ENCODE measurements around the gene TCFL5.

- no peak for TF ChIP-seq EZH2 (IDR thresholded peaks at IDR 0.05; ENCODE audit: borderline replicate concordance, low read depth, low read length, severe bottlenecking)
- TF ChIP-seq CTCF (IDR thresholded peaks at IDR 0.05; ENCODE audit: borderline replicate concordance, extremely low read depth, low read length, poor library complexity, severe bottlenecking) = no peak
These were observed 17.4 kb downstream of the TCFL5 start for GRCh38 chr20:62844182-62844581.

All from DND-41 (cell line).